Stimulated activated CD8-positive, alpha-beta memory T cell treated with anti-CD3 and anti-CD28 coated beads, Interleukin-12 subunit alpha, Interleukin-12 subunit beta, amount 100 ng/mL, for 24 hours (primary cell): ENCODE measurements around the gene DISP3.

Experiments used
- DNase-seq: peaks from one replicate; pipeline ENCODE4 v3.0.0-alpha.2; 2020; ENCODE audit errors: extremely low read depth

Gene DISP3

GRCh38 chr1:11543392-11543791 lies 64.4 kb downstream of the DISP3 start:
- DNase-seq, result no peak

- no peak for DNase-seq
Measured at GRCh38 chr1:11543796-11544195, 64.8 kb downstream of the DISP3 start.

- DNase-seq, result no peak
Measured at GRCh38 chr1:11546456-11546855, 67.5 kb downstream of the DISP3 start.

GRCh38 chr1:11550664-11551283 lies 71.8 kb downstream of the DISP3 start:
- DNase-seq, result no peak

- no peak for DNase-seq
Measured at GRCh38 chr1:11558276-11558675, 79.3 kb downstream of the DISP3 start.

- DNase-seq, result no peak
Measured at GRCh38 chr1:11558871-11559590, 80.1 kb downstream of the DISP3 start.

DNA sequence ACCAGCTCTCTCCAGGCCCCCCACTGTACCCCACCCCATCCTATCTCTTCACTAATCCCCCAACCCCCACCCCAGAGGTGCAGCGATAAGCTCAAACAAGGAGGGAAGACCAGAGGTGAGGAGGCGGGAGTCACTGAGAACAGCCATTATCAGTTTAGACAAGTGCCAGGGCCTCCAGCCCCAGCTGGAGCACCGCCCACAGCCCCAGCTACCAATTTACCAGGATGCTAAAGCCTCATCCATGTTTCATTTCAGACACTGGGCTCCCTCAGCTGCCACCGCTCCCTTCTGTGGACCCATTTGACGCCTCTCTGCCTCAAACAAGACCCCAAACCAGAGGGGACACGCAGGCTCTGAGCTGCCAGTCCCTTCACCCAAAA lies 80.6 kb downstream of the DISP3 start:
- DNase-seq, result no peak

GRCh38 chr1:11560061-11560460 lies 81.1 kb downstream of the DISP3 start:
- no peak for DNase-seq

DNA sequence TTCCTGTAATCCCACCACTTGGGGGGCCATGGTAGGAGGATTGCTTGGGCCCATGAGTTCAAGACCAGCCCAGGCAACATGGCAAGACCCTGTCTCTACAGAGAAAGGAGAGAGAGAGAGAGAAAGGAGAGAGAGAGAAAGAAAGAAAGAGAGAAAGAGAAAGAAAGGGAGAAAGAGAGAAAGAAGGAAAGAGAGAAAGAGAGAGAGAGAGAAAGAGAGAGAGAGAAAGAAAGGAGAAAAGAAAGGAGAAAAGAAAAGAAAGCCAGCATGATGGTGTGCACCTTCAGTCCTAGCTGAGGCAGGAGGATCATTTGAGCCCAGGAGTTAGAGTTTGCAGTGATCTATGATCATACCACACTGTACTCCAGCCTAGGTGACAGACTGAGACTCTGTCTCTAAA lies 82.8 kb downstream of the DISP3 start:
- no peak for DNase-seq

- no peak for DNase-seq
Measured at GRCh38 chr1:11562664-11563063, 83.7 kb downstream of the DISP3 start.

DNA sequence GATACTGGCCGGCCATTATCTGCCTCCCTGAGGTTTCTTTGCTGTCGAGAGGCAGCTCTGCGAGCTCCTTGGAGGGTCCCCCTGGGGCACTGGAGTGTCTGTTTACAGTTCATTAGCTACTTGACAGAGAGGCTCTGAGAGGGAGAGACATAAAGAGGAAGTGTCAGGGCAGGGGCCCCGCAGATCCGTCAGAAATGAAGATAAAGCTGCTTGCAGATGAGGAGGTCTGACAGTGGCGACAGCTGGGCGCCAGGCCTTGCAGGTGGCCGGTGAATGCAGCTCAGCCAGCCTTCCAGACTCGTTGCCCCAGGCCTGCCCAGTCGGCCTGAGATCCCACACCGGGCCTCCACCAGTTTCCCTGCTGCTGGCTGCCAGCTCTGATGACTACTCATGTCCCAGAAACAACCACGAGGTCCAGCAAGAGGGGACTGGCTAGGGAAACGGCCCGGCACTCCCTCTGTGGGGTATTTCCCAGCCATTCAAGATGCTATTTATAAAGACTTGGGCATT lies 84.7 kb downstream of the DISP3 start:
- no peak for DNase-seq

- no peak for DNase-seq
Measured at GRCh38 chr1:11564237-11564636, 85.3 kb downstream of the DISP3 start.

DNA sequence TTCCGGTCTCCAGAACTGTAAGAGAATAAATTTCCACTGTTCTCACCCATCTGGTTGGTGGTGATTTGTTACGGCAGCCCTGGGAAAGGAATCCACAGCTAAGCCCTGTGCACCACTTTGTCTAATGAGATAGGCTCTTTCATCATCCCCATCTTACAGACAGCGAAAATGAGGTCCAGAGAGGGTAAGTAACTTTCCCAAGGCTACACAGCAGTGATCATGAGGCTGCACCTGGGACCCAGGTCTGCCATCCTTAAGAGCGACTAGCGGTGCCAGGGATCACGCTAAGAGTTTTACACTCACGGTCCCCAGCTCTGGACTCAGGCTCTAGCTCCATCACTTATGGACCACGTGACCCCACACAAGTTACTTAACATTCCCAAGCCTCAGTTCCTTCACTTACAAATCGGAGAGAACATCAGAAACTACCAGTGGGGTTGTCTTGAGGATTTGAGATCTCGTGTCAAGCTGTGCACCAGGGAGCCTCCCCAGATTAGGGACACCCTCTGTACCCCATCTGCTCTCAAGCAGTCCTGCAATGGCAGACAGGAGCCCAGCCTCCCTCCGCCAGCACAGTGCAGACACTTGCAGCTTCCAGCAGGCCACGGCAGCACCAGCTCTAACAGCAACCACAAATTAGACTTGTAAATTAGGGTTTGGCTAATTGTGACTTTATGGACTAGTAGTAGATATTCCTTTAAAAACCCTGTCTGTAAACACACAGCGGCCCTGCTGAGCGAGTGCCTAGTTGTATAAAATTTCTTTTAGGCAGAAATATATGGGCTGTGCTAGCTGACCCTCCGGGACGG lies 87.3 kb downstream of the DISP3 start:
- no peak for DNase-seq

DNA sequence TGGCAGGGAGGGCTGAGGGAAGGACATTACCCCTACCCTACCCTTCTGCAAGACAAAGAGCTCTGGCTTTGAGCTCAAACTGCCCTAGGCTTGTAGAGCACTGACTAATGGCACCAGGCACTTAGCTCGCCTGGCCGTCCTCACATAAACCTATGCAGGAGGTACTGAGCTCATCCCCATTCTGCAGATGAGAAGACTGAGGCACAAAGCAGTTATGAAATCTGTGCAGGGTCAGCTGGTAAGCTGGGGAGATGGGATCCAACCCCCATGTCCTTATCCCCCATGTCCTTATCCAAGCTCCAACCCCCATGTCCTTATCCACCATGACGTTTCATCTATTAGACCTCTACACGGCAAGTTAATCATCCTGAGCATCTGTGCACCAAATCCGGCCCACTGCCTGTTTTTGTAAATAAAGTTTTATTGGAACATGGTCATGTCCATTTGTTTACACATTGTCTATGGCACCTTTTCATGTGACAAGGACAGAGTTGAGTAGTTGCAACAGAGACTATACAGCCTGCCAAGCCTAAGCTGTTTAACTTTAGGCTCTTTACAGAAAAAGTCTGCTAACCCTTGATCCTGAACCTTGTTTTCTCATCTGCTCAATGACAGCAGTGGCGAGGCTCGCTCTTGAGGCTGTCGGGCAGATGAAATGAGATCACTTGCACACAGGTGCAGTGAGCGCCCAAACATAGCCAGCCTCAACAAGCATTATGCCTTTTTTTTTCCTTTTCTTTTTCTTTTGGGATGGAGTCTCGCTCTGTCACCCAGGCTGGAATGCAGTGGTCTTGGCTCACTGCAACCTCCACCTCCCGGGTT lies 88.5 kb downstream of the DISP3 start:
- DNase-seq, result no peak

DNA sequence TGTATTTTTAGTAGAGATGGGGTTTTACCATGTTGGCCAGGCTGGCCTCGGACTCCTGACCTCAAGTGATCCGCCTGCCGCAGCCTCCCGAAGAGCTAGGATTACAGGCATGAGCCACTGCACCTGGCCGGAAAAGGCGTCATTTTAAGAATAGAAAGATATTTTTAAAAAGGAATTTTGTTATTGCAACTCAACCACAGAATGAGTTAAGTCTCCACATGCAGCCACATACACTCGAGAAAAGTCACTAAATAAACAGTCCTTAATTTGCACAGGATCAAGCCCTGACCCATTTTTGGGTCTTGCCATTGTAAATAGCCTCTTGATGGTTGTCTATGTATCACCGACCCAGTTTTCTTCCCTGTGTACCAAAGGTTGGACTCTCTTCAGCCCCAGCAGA lies 89.7 kb downstream of the DISP3 start:
- no peak for DNase-seq

DNA sequence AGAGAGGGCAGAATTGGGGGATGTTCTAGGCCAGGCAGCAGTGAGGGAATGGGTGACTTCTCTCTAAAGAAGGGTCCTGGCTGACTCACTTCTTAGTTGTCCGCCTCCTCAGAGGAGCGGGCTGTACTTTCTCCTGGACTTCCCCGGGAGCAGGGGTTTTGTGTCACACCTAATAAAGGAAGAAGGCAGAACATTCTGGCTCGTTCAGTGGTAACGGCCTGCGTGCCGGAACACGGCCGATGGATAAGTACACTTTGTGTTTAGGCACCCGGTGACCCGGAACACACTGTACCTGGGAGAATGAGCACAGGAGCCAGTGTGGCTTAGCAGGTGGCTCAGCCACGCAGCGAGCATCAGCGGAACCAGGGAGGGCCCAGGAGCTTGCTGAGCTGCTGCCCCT lies 90.6 kb downstream of the DISP3 start:
- DNase-seq, result no peak

DNA sequence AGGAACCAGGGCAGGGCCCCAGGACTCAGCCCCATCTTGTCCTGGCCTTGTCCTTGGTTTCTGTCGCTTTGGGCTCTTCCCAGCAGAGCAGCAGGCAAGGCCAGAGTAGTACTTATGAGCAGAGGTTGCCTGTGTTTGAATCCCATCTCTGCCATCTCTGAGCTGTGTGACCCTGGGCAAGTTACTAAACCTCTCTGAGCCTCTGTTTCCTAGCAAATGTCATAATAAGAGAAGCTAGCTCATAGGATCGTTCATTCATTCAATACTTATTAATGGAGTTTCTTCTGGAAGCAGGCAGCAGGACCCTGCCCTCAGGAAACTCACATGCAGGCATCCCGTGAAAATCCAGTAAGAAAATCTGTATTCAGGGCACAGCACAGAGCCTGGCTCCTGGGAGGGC lies 91.0 kb downstream of the DISP3 start:
- no peak for DNase-seq

DNA sequence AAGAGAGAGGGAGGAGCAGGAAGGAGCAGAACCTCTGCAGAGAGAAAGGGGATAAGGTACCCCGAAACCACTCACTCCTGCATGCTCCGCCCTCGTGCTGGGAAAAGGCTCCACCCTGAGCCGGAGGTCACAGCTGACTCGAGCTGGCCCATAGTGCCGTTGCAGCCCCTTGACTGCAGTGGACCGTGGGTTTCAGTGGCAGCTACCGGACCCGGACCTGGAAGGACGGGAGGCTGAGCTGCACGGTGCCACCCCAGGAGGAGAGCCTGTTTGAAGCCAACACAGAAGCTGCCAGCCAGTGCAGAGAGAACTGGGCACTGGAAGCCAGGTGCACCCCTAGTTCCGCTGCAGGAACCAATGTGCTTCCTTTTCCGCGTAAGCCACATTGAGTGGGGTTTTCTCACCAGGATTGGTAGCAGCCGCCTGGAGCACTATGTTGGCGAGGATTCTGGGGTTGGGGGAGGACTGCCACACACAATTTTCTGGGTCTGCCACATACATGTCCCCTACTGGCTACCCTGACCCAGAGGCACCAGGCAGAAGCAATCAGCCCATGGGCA lies 91.9 kb downstream of the DISP3 start:
- DNase-seq, result no peak

DNA sequence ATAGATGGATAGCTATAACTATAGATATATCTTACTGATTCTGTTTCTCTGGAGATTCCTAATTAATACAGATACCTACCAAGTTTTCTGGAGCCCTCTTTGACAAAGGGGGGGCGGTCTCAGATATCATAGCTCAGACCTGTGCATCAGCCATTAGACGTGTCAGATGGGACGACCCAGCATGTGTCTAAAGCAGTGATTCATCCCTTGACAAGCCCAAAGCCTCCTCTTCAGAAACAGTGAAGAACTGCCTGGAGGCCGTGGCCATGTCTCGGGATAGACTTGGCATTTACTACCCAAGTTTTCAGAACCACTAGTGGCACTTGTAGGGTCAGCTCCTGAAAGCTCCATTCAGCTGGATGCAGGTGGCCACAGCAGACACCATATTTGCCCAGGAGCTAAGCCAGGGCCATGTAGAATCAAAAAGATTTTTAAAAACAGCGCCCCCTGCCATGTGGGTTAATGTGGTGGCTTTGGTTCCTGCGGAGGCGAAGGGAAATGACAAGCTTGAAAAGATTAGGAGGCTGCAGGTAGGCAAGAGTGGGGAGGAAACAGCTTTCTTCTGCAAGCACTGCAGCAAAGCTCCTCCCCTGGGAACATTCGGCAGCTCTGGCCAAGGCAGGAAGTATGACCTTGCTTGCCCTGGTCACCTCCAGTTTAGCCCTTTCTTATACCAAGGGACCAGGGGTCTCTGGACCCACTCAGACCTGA lies 93.1 kb downstream of the DISP3 start:
- DNase-seq, result no peak

DNA sequence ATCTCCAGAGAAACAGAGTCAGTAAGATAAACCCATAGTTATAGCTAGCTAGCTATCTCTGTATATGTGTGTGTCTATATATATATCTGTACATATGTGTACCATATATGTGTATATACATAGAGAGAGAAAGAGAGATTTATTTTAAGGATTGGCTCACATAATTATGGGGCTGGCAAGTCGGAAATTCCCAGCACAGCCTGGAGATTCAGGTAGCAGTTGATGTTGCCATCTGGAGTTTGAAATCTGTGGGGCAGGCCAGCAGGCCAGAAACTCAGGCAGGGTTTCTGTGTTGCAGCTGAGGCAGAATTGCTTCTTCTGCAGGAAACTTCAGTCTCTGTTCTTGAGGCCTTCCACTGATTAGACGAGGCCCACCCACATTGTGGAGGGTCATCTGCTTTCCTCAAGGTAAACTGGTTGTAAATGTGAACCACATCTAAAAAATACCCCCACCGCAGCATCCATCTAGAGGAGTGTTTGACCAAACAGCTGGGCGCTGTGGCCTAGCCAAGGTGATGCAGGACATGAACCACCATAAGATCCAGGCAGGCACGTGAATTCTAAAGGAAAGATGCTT lies 94.2 kb downstream of the DISP3 start:
- no peak for DNase-seq

GRCh38 chr1:11575553-11575952 lies 96.6 kb downstream of the DISP3 start:
- no peak for DNase-seq
